H9 (cell line): Measurements from ENCODE around the gene IL16. TPM values are rescaled to one million over a fixed set of nuclear protein-coding genes. Genes with fewer than 3 reads are reported as not detected.

Experiments
- DNase-seq: peaks from one replicate; pipeline ENCODE4 v3.0.0-alpha.2; 2017
- H2AFZ ChIP-seq: one replicate; pipeline ENCODE4 v1.6.1; 2013; ENCODE audit warnings: mild to moderate bottlenecking, low read length, control low read depth, moderate library complexity
- H2AK5ac ChIP-seq: 2 replicates; pipeline ENCODE4 v1.6.1; 2013; ENCODE audit warnings: low read length, control low read depth, mixed read lengths; ENCODE audit not compliant: insufficient read length
- H2BK120ac ChIP-seq: one replicate; pipeline ENCODE4 v1.6.1; 2013; ENCODE audit warnings: low read depth, mild to moderate bottlenecking, low read length, control low read depth, inconsistent platforms; ENCODE audit not compliant: poor library complexity, severe bottlenecking
- H2BK12ac ChIP-seq: 2 replicates; pipeline ENCODE4 v1.6.1; 2013; ENCODE audit warnings: low read length, control low read depth, mixed read lengths, low read depth; ENCODE audit not compliant: insufficient read length
- H2BK15ac ChIP-seq: 2 replicates; pipeline ENCODE4 v1.6.1; 2013; ENCODE audit warnings: low read depth, low read length, control low read depth
- H2BK20ac ChIP-seq: one replicate; pipeline ENCODE4 v1.6.1; 2013; ENCODE audit warnings: low read depth, mild to moderate bottlenecking, low read length, control low read depth, inconsistent platforms; ENCODE audit not compliant: poor library complexity, severe bottlenecking
- H2BK5ac ChIP-seq: 2 replicates; pipeline ENCODE4 v1.6.1; 2013; ENCODE audit warnings: low read length, control low read depth, mixed read lengths; ENCODE audit not compliant: insufficient read length
- H3K14ac ChIP-seq: 2 replicates; pipeline ENCODE4 v1.6.1; 2013; ENCODE audit warnings: low read length, control low read depth; ENCODE audit not compliant: insufficient read depth
- H3K18ac ChIP-seq: 2 replicates; pipeline ENCODE4 v1.6.1; 2013; ENCODE audit warnings: low read depth, mild to moderate bottlenecking, mixed read lengths, low read length, control low read depth; ENCODE audit not compliant: insufficient read length
- H3K23ac ChIP-seq: 2 replicates; pipeline ENCODE4 v1.6.1; 2013; ENCODE audit warnings: low read length, control low read depth, mixed read lengths, low read depth; ENCODE audit not compliant: insufficient read length
- H3K23me2 ChIP-seq: 2 replicates; pipeline ENCODE4 v1.6.1; 2013; ENCODE audit warnings: low read depth, mild to moderate bottlenecking, mixed read lengths, low read length, control low read depth; ENCODE audit not compliant: insufficient read length, poor library complexity, severe bottlenecking
- H3K27ac ChIP-seq: 2 replicates; pipeline ENCODE4 v1.5.1; 2013; ENCODE audit warnings: low read length, control low read depth, mixed read lengths, low read depth; ENCODE audit not compliant: insufficient read length
- H3K27me3 ChIP-seq: 2 replicates; pipeline ENCODE4 v1.6.1; 2013; ENCODE audit warnings: low read length, control low read depth, inconsistent platforms; ENCODE audit not compliant: insufficient read depth
- H3K4ac ChIP-seq: 2 replicates; pipeline ENCODE4 v1.6.1; 2013; ENCODE audit warnings: low read depth, mild to moderate bottlenecking, control low read depth, inconsistent platforms, low read length, moderate library complexity
- H3K4me1 ChIP-seq: 2 replicates; pipeline ENCODE4 v1.6.1; 2013; ENCODE audit warnings: low read length, control low read depth, inconsistent platforms; ENCODE audit not compliant: insufficient read depth
- H3K4me2 ChIP-seq: 2 replicates; pipeline ENCODE4 v1.6.1; 2013; ENCODE audit warnings: low read length, control low read depth, mixed read lengths; ENCODE audit not compliant: insufficient read length, insufficient read depth
- H3K56ac ChIP-seq: 2 replicates; pipeline ENCODE4 v1.6.1; 2013; ENCODE audit warnings: low read depth, mild to moderate bottlenecking, mixed read lengths, low read length, control low read depth; ENCODE audit not compliant: insufficient read length
- H3K79me1 ChIP-seq: 2 replicates; pipeline ENCODE4 v1.6.1; 2013; ENCODE audit warnings: low read depth, mild to moderate bottlenecking, moderate library complexity, low read length, control low read depth, inconsistent platforms; ENCODE audit not compliant: insufficient read depth, poor library complexity, severe bottlenecking
- H3K79me2 ChIP-seq: 2 replicates; pipeline ENCODE4 v1.6.1; 2013; ENCODE audit warnings: low read length, control low read depth, inconsistent platforms; ENCODE audit not compliant: insufficient read depth
- H3K9ac ChIP-seq: 2 replicates; pipeline ENCODE4 v1.6.1; 2013; ENCODE audit warnings: low read length, control low read depth, mixed read lengths; ENCODE audit not compliant: insufficient read length; ENCODE audit errors: extremely low read depth
- H3K9me3 ChIP-seq: one replicate; pipeline ENCODE4 v1.6.1; 2013; ENCODE audit warnings: low read depth, low read length, inconsistent platforms; ENCODE audit not compliant: control insufficient read depth
- H3T11ph ChIP-seq: one replicate; pipeline ENCODE4 v1.6.1; 2013; ENCODE audit warnings: mild to moderate bottlenecking, low read length, control low read depth, inconsistent platforms
- H4K20me1 ChIP-seq: one replicate; pipeline ENCODE4 v1.6.1; 2013; ENCODE audit not compliant: control insufficient read depth, insufficient read length, insufficient read depth
- H4K5ac ChIP-seq: 2 replicates; pipeline ENCODE4 v1.6.1; 2013; ENCODE audit warnings: low read depth, mild to moderate bottlenecking, mixed read lengths, low read length, control low read depth; ENCODE audit not compliant: insufficient read length
- H4K8ac ChIP-seq: replicated peaks from 2 replicates; pipeline ENCODE4 v1.6.1; 2013; ENCODE audit warnings: low read length, control low read depth, mixed read lengths, low read depth; ENCODE audit not compliant: insufficient read length
- H4K91ac ChIP-seq: 2 replicates; pipeline ENCODE4 v1.6.1; 2013; ENCODE audit warnings: low read depth, mild to moderate bottlenecking, moderate library complexity, mixed read lengths, low read length, control low read depth; ENCODE audit not compliant: insufficient read length
- H3K27ac Mint-ChIP-seq, 3 experiments: 2 replicates in 2 of 3; 3 replicates in 1 of 3; pipeline ENCODE4 v1.8.0; 2020 to 2021; ENCODE audit warnings: mixed read lengths in 3 of 3, mild to moderate bottlenecking in 1 of 3, moderate library complexity in 1 of 3
- H3K27me3 Mint-ChIP-seq: 2 replicates; pipeline ENCODE4 v1.8.0; 2021; ENCODE audit warnings: low read depth, mild to moderate bottlenecking, moderate library complexity, mixed read lengths
- H3K36me3 Mint-ChIP-seq, 3 experiments: 2 replicates in 2 of 3; 3 replicates in 1 of 3; pipeline ENCODE4 v1.8.0; 2020 to 2021; ENCODE audit warnings: low read depth in 3 of 3, mixed read lengths in 3 of 3; ENCODE audit not compliant: insufficient read depth in 1 of 3
- H3K4me1 Mint-ChIP-seq, 2 experiments: 2 replicates each; pipeline ENCODE4 v1.8.0; 2020; ENCODE audit warnings: mixed read lengths in 2 of 2
- H3K4me3 Mint-ChIP-seq, 2 experiments: 2 replicates in 1 of 2; 3 replicates in 1 of 2; pipeline ENCODE4 v1.8.0; 2020 to 2021; ENCODE audit warnings: mild to moderate bottlenecking in 2 of 2, mixed read lengths in 2 of 2, moderate library complexity in 1 of 2
- H3K9me3 Mint-ChIP-seq, 2 experiments: 2 replicates in 1 of 2; 3 replicates in 1 of 2; pipeline ENCODE4 v1.8.0; 2020; ENCODE audit warnings: mild to moderate bottlenecking in 2 of 2, mixed read lengths in 2 of 2, moderate library complexity in 1 of 2
- WGBS: extraction: QIAGEN DNeasy Blood & Tissue Kit; methylation state at CpG from one replicate; pipeline ENCODE4 v1.1.7; 2013; ENCODE audit warnings: missing lambda C conversion rate, low lambda C conversion rate, mixed read lengths; ENCODE audit not compliant: insufficient read length; ENCODE audit errors: extremely low coverage; 5-methylcytosine and 5-hydroxymethylcytosine counted together
- total RNA-seq: library from RNA; stranded (reverse); gene quantifications from 2 replicates; pipeline ENCODE4 v1.2.1, GENCODE V29; 2021
- TF ChIP-seq, protein P1 (sequence below): fragments of 200-600 bp; sonication (generic); conservative IDR thresholded peaks from 3 replicates; pipeline ENCODE4 v1.8.0; 2021; ENCODE audit warnings: antibody characterized with exemption, mild to moderate bottlenecking

Gene IL16
- total RNA-seq, 1 experiment from 2014 or later = 0.28 TPM

GRCh38 chr15:81256916-81257315 lies 60.2 kb downstream of the IL16 start:
- Histone ChIP-seq H3K4ac (no peak overlapping the region), H2BK20ac (no peak overlapping the region), H3K14ac (no peak overlapping the region), H3K27me3 (no peaks in the 10 kb centered on the region), H4K91ac (no peak overlapping the region), H4K8ac (no peak overlapping the region), H3K23me2 (no peaks in the 10 kb centered on the region), H2BK15ac (no peak overlapping the region), H3K4me1 (no peaks in the 10 kb centered on the region), H2BK12ac (no peak overlapping the region), H3K79me2 (no peaks in the 10 kb centered on the region), H3K9me3 (no peaks in the 10 kb centered on the region), H3K27ac (no peak overlapping the region), H3T11ph (no peak overlapping the region), H4K20me1 (no peaks in the 10 kb centered on the region), H2AFZ (no peak overlapping the region), H2AK5ac (no peak overlapping the region), H2BK5ac (no peak overlapping the region), H3K4me2 (no peak overlapping the region), H3K79me1 (no peaks in the 10 kb centered on the region), H2BK120ac (no peak overlapping the region), H3K23ac (no peak overlapping the region), H3K18ac (no peak overlapping the region), H3K56ac (no peak overlapping the region), H3K9ac (no peak overlapping the region), H4K5ac (no peak overlapping the region)
- Mint-ChIP-seq H3K27me3 (peaks cover 3% of the 10 kb centered on the region), H3K9me3 (no peaks in the 10 kb centered on the region; a peak in 1 of 5 replicates), H3K36me3 (no peaks in the 10 kb centered on the region), H3K4me3 (no peak overlapping the region), H3K4me1 (0 out of 4 replicates have a peak, but pooled peaks cover 0 to 3% of the 10 kb centered on the region in 2 experiments), H3K27ac (no peak overlapping the region)
- TF ChIP-seq, protein P1, sequence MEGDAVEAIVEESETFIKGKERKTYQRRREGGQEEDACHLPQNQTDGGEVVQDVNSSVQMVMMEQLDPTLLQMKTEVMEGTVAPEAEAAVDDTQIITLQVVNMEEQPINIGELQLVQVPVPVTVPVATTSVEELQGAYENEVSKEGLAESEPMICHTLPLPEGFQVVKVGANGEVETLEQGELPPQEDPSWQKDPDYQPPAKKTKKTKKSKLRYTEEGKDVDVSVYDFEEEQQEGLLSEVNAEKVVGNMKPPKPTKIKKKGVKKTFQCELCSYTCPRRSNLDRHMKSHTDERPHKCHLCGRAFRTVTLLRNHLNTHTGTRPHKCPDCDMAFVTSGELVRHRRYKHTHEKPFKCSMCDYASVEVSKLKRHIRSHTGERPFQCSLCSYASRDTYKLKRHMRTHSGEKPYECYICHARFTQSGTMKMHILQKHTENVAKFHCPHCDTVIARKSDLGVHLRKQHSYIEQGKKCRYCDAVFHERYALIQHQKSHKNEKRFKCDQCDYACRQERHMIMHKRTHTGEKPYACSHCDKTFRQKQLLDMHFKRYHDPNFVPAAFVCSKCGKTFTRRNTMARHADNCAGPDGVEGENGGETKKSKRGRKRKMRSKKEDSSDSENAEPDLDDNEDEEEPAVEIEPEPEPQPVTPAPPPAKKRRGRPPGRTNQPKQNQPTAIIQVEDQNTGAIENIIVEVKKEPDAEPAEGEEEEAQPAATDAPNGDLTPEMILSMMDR = peak; percentile 58
- no peak for DNase-seq
- no CpG with 5 or more reads among the region's 1 CpG for WGBS
